GM12801 (cell line): ENCODE results near the gene UNC119.

Source experiments
- CTCF ChIP-seq: IDR thresholded peaks from one replicate; pipeline ENCODE4 v1.5.1; 2011; ENCODE audit warnings: control low read depth; ENCODE audit not compliant: insufficient read length; ENCODE audit errors: extremely low read depth

UNC119 gene

GRCh38 chr17:28523876-28524275 is 28.5 kb downstream of the UNC119 start:
- TF ChIP-seq CTCF = no peak

DNA sequence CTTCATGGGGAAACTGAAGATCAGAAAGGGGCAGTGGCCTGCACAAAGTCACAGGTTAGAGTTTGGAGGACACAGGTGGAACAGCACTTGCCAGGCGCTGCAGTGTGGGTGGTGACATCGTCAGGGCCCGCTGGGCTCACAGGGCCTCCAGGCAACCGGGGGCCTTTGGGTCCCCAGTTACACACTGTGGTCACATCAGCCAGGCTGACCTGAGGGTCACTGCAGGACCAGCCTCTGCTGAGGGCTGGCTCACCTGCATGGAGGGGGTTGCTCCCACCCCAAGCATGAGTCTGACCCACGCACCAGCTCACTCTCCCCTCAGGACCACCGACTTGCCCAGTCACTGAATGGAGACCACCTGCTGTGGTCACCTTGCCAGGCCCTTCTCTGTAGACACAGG is 29.2 kb downstream of the UNC119 start:
- TF ChIP-seq CTCF = no peak

GRCh38 chr17:28521311-28522085 is 30.9 kb downstream of the UNC119 start:
- no peak for TF ChIP-seq CTCF

DNA sequence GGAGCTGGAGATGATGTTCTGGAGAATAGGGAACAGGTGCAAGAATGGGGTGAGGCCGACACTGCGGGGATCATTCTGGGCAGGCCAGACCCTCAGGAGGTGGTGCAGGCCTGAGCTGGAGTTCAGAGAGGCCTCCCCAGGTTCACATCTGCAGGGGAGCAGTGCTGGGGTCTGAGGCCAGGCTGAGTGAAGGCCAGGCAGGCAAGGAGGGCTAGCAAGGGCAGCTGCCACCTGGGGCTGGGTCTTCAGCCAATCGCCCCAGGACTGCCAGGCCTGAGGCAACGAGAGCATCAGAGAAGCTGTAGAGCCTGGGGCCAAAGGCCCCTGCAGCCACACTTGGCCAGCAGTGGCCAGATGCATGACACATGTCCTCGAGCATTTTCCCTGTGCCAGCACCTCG is 31.7 kb downstream of the UNC119 start:
- TF ChIP-seq CTCF = no peak

GRCh38 chr17:28519236-28519635 is 33.2 kb downstream of the UNC119 start:
- TF ChIP-seq CTCF = no peak

DNA sequence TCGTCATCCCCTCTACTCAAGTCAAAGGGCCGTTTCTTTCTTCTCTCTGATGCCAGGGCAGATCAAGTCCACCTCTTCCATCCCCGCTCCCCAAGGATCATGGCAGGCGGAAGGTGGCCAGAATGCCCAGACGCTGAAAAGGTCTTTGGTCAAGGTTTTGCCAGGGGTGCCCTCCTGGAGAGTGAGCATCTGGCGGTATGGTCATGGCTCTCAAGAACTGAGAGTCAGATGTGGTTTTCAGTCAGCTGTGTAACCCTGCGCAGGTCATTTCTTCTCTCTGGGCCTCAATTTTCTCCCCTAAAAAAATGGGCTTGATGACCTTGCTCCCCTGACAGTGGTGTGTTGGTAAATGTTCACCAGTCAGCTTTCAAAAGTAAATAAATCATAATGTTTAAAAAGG is 33.8 kb downstream of the UNC119 start:
- TF ChIP-seq CTCF = no peak

- TF ChIP-seq CTCF = no peak
Measured at GRCh38 chr17:28518132-28518531, 34.3 kb downstream of the UNC119 start.

- no peak for TF ChIP-seq CTCF
Measured at GRCh38 chr17:28515518-28515917, 36.9 kb downstream of the UNC119 start.
